Prostate gland (tissue), 2 donors: Measurements from ENCODE around the gene HIVEP2. TPM values are rescaled to one million over a fixed set of nuclear protein-coding genes. Genes with fewer than 3 reads are reported as not detected.

ENCODE experiments used
- DNase-seq: peaks from one replicate; pipeline ENCODE4 v3.0.0-alpha.2; 2019; ENCODE audit warnings: low spot score
- H3K27ac ChIP-seq, 2 donors: fragments of 200-600 bp; sonication (generic); 2 replicates each; pipeline ENCODE4 v1.5.1; 2017 to 2019
- H3K27me3 ChIP-seq: fragments of 200-600 bp; sonication (generic); replicated peaks from 2 replicates; pipeline ENCODE4 v1.5.1; 2019; ENCODE audit not compliant: insufficient read depth
- H3K36me3 ChIP-seq, 2 donors: fragments of 200-600 bp; sonication (generic); 1 replicate in 1 of 2; 2 replicates in 1 of 2; pipeline versions ENCODE4 v1.5.1 to v1.8.1; 2017 to 2019
- H3K4me1 ChIP-seq: fragments of 200-600 bp; sonication (generic); replicated peaks from 2 replicates; pipeline ENCODE4 v1.5.1; 2019
- H3K4me3 ChIP-seq, 2 donors: fragments of 200-600 bp; sonication (generic); 2 replicates each; pipeline ENCODE4 v1.5.1; 2017 to 2019
- H3K9me3 ChIP-seq: fragments of 200-600 bp; sonication (generic); 2 replicates; pipeline ENCODE4 v1.5.1; 2017
- CTCF ChIP-seq, 4 experiments: fragments of 200-600 bp in 2 of 4; fragments of 450-650 bp in 2 of 4; sonication (generic) in 2 of 4; IDR thresholded peaks; 1 replicate in 3 of 4; 2 replicates in 1 of 4; pipeline ENCODE4 v1.5.1; 2016 to 2019; ENCODE audit warnings: antibody characterized with exemption in 4 of 4, mild to moderate bottlenecking in 2 of 4, moderate library complexity in 2 of 4
- POLR2A ChIP-seq: fragments of 450-650 bp; IDR thresholded peaks from one replicate; pipeline ENCODE4 v1.6.1; 2016; ENCODE audit warnings: antibody characterized with exemption, mild to moderate bottlenecking
- POLR2AphosphoS5 ChIP-seq: sonication (generic); formaldehyde crosslinking; IDR thresholded peaks from one replicate; pipeline ENCODE4 v1.6.1; 2017; ENCODE audit warnings: antibody characterized with exemption
- WGBS: methylation state at CpG from one replicate; pipeline ENCODE4 v1.1.5; 2018; 5-methylcytosine and 5-hydroxymethylcytosine counted together
- intact Hi-C: fragments of 100-400 bp; cut with DNase I; formaldehyde crosslinking; loops from one replicate; pipeline ENCODE4 v1.14.2; 2022
- total RNA-seq, 2 donors: library from RNA; depleted of rRNA; stranded (reverse); fragments of >200 nt; gene quantifications; one replicate each; pipeline ENCODE4 v1.1.0, GENCODE V29; 2016

HIVEP2 gene
- total RNA-seq, 2 donors from 2014 or later: 15.8 to 19.3 TPM

- no peak for DNase-seq
- peak overlapping the region; percentile 9 to 27 for H3K4me3 ChIP-seq
- TF ChIP-seq CTCF (IDR thresholded peaks at IDR 0.05) (no peak), POLR2A (no peak)
- no peaks in the 10 kb centered on the region for H3K27me3 ChIP-seq
- intact Hi-C loops: loop anchor here (5.0 kb wide), 1 partner anchor 97 kb away; no protein-coding TSS in a partner anchor
- peaks cover 6% of the 10 kb centered on the region for H3K4me1 ChIP-seq
- H3K27ac ChIP-seq: peak overlapping the region; percentile 66 to 77
- WGBS: 49% methylated on average over 2 of the region's 2 CpGs
- no peaks in the 10 kb centered on the region for H3K9me3 ChIP-seq
- H3K36me3 ChIP-seq: no peaks in the 10 kb centered on the region
Observed at GRCh38 chr6:142845143-142845571, 99.8 kb downstream of the HIVEP2 start.

GRCh38 chr6:142844065-142844755 lies 100.8 kb downstream of the HIVEP2 start:
- no peaks in the 10 kb centered on the region for H3K36me3 ChIP-seq

GRCh38 chr6:142843361-142843760 lies 101.6 kb downstream of the HIVEP2 start:
- TF ChIP-seq CTCF (IDR thresholded peaks at IDR 0.05): no peak
- TF ChIP-seq POLR2A: no peak
- no peak for TF ChIP-seq POLR2AphosphoS5
- Histone ChIP-seq H3K4me1 (peaks cover 6% of the 10 kb centered on the region), H3K27me3 (no peaks in the 10 kb centered on the region), H3K4me3 (no peak overlapping the region), H3K36me3 (no peaks in the 10 kb centered on the region), H3K9me3 (no peaks in the 10 kb centered on the region), H3K27ac (no peak overlapping the region)
- intact Hi-C loops: no loop called here
- no peak for DNase-seq
- 73% methylated on average over 4 of the region's 4 CpGs for WGBS

More at GRCh38 chr6:142844065-142844755, 100.8 kb downstream of the HIVEP2 start:
- 80% methylated on average over 6 of the region's 6 CpGs for WGBS
- Histone ChIP-seq H3K27me3 (no peaks in the 10 kb centered on the region), H3K4me1 (peaks cover 6% of the 10 kb centered on the region), H3K4me3 (no peak overlapping the region), H3K27ac (no peak overlapping the region), H3K9me3 (no peaks in the 10 kb centered on the region)
- TF ChIP-seq CTCF (IDR thresholded peaks at IDR 0.05) (no peak), POLR2AphosphoS5 (no peak), POLR2A (no peak)
- intact Hi-C loops: no loop called here
- DNase-seq: no peak

- peak overlapping the region in 1 of 2 donors; percentile 17 for H3K27ac ChIP-seq
- no peaks in the 10 kb centered on the region for H3K27me3 ChIP-seq
- 57% methylated on average over 11 of the region's 11 CpGs for WGBS
- H3K9me3 ChIP-seq: no peaks in the 10 kb centered on the region
- no peak for DNase-seq
- no peak overlapping the region for H3K4me3 ChIP-seq
- TF ChIP-seq POLR2A (no peak), CTCF (IDR thresholded peaks at IDR 0.05) (no peak), POLR2AphosphoS5 (no peak)
- H3K36me3 ChIP-seq: no peaks in the 10 kb centered on the region
- peaks cover 6% of the 10 kb centered on the region for H3K4me1 ChIP-seq
- intact Hi-C loops: no loop called here
Observed at GRCh38 chr6:142842418-142843261, 102.3 kb downstream of the HIVEP2 start.
